Measurements from ENCODE around the gene UBE2L5.

Gene UBE2L5
- total RNA-seq: 0 to 0.67 (median 0.17) reads per million in 9 experiments

GRCh38 chr13:30422054-30422839 is at the start of gene UBE2L5:
Gene UBE2L5, plus strand, starts transcription at chr13:30422493. Its CDS starts 5,498 bp downstream, at chr13:30427991.
- ATAC-seq (replicated peaks) (peak; percentile 95), DNase-seq (peak; percentile 47 to 63 (median 56))
- H3K36me3 Mint-ChIP-seq (ENCODE audit: insufficient read depth): peaks cover 15% of the 10 kb centered on the region
- H3K27ac Mint-ChIP-seq: peak within 1 kb of the TSS; percentile 71 to 91
- H3K4me3 Mint-ChIP-seq: peak within 1 kb of the TSS; percentile 82 to 87
- H3K9me3 Mint-ChIP-seq: no peaks in the 10 kb centered on the region
- peaks cover 12 to 13% of the 10 kb centered on the region in 2 donors for H3K4me1 Mint-ChIP-seq (ENCODE audit: low read depth in 2 of 2)
- no peaks in the 10 kb centered on the region for H3K27me3 Mint-ChIP-seq

- H3K27me3 Mint-ChIP-seq: no peaks in the 10 kb centered on the region
- ATAC-seq (replicated peaks) (peak; percentile 10), DNase-seq (peak in 1 of 3 experiments; percentile 26)
- H3K4me1 Mint-ChIP-seq (ENCODE audit: low read depth in 2 of 2): peaks cover 74 to 79% of the 10 kb centered on the region in 2 donors
- no peaks in the 10 kb centered on the region for H3K9me3 Mint-ChIP-seq
- H3K27ac Mint-ChIP-seq: peak overlapping the region; percentile 92 to 95
- peak overlapping the region; percentile 82 to 84 for H3K4me3 Mint-ChIP-seq
- H3K36me3 Mint-ChIP-seq (ENCODE audit: insufficient read depth): peaks cover 49% of the 10 kb centered on the region
These were observed 48.6 kb upstream of the UBE2L5 start for GRCh38 chr13:30373727-30374126.

GRCh38 chr13:30375265-30375835 is 46.9 kb upstream of the UBE2L5 start:
- ATAC-seq (replicated peaks) (no peak), DNase-seq (no peak)
- H3K9me3 Mint-ChIP-seq: no peaks in the 10 kb centered on the region
- H3K36me3 Mint-ChIP-seq (ENCODE audit: insufficient read depth): peaks cover 45% of the 10 kb centered on the region
- peak overlapping the region; percentile 92 to 95 for H3K27ac Mint-ChIP-seq
- H3K27me3 Mint-ChIP-seq: no peaks in the 10 kb centered on the region
- peak overlapping the region; percentile 82 to 84 for H3K4me3 Mint-ChIP-seq
- peaks cover 68 to 73% of the 10 kb centered on the region in 2 donors for H3K4me1 Mint-ChIP-seq (ENCODE audit: low read depth in 2 of 2)

- Mint-ChIP-seq H3K36me3 (ENCODE audit: insufficient read depth) (peaks cover 38% of the 10 kb centered on the region), H3K9me3 (no peaks in the 10 kb centered on the region), H3K27me3 (no peaks in the 10 kb centered on the region), H3K4me3 (peak overlapping the region; percentile 82 to 84), H3K4me1 (ENCODE audit: low read depth in 2 of 2) (peaks cover 62% of the 10 kb centered on the region in 2 donors), H3K27ac (peak overlapping the region; percentile 92 to 95)
- peak; percentile 58 to 67 (median 64) for DNase-seq
- peak; percentile 67 for ATAC-seq (replicated peaks)
These were observed 45.6 kb upstream of the UBE2L5 start for GRCh38 chr13:30376426-30377311.

- DNase-seq (no peak), ATAC-seq (replicated peaks) (no peak)
- Mint-ChIP-seq H3K27ac (peak overlapping the region; percentile 92 to 95), H3K27me3 (no peaks in the 10 kb centered on the region), H3K9me3 (no peaks in the 10 kb centered on the region), H3K36me3 (ENCODE audit: insufficient read depth) (peaks cover 32% of the 10 kb centered on the region), H3K4me1 (ENCODE audit: low read depth in 2 of 2) (peaks cover 55 to 56% of the 10 kb centered on the region in 2 donors), H3K4me3 (peak overlapping the region; percentile 82 to 84)
These were observed 45.0 kb upstream of the UBE2L5 start for GRCh38 chr13:30377312-30377685.

- no peak overlapping the region for H3K4me3 Mint-ChIP-seq
- H3K27me3 Mint-ChIP-seq: no peaks in the 10 kb centered on the region
- H3K9me3 Mint-ChIP-seq: no peaks in the 10 kb centered on the region
- H3K4me1 Mint-ChIP-seq (ENCODE audit: low read depth in 2 of 2): peaks cover 47 to 49% of the 10 kb centered on the region in 2 donors
- H3K36me3 Mint-ChIP-seq (ENCODE audit: insufficient read depth): peaks cover 31% of the 10 kb centered on the region
- no peak for DNase-seq
- ATAC-seq (replicated peaks): no peak
- peak overlapping the region in 1 of 2 donors; percentile 95 for H3K27ac Mint-ChIP-seq
These were observed 44.1 kb upstream of the UBE2L5 start for GRCh38 chr13:30378191-30378590.

- DNase-seq: no peak
These were observed 41.2 kb upstream of the UBE2L5 start for GRCh38 chr13:30381049-30381448.

GRCh38 chr13:30382836-30383525 is 39.3 kb upstream of the UBE2L5 start:
- Mint-ChIP-seq H3K27ac (no peak overlapping the region), H3K4me1 (ENCODE audit: low read depth in 2 of 2) (peaks cover 6 to 10% of the 10 kb centered on the region in 2 donors), H3K9me3 (no peaks in the 10 kb centered on the region), H3K4me3 (no peak overlapping the region), H3K27me3 (no peaks in the 10 kb centered on the region), H3K36me3 (ENCODE audit: insufficient read depth) (no peaks in the 10 kb centered on the region)
- DNase-seq (no peak), ATAC-seq (replicated peaks) (no peak)

More at GRCh38 chr13:30381049-30381448, 41.2 kb upstream of the UBE2L5 start:
- H3K27ac Mint-ChIP-seq: no peak overlapping the region
- H3K27me3 Mint-ChIP-seq: no peaks in the 10 kb centered on the region
- ATAC-seq (replicated peaks): no peak
- H3K36me3 Mint-ChIP-seq (ENCODE audit: insufficient read depth): peaks cover 8% of the 10 kb centered on the region
- no peaks in the 10 kb centered on the region for H3K9me3 Mint-ChIP-seq
- H3K4me3 Mint-ChIP-seq: no peak overlapping the region
- H3K4me1 Mint-ChIP-seq (ENCODE audit: low read depth in 2 of 2): peaks cover 19 to 25% of the 10 kb centered on the region in 2 donors

GRCh38 chr13:30388406-30389283 is 33.6 kb upstream of the UBE2L5 start:
- no peaks in the 10 kb centered on the region for H3K27me3 Mint-ChIP-seq
- H3K9me3 Mint-ChIP-seq: no peaks in the 10 kb centered on the region
- no peak overlapping the region for H3K4me3 Mint-ChIP-seq
- H3K4me1 Mint-ChIP-seq (ENCODE audit: low read depth in 2 of 2): peaks cover 0 to 3% of the 10 kb centered on the region in 2 donors
- ATAC-seq (replicated peaks) (no peak), DNase-seq (no peak)
- H3K27ac Mint-ChIP-seq: peak overlapping the region in 1 of 2 donors; percentile 73
- no peaks in the 10 kb centered on the region for H3K36me3 Mint-ChIP-seq (ENCODE audit: insufficient read depth)

- Mint-ChIP-seq H3K4me3 (no peak overlapping the region), H3K27me3 (no peaks in the 10 kb centered on the region), H3K4me1 (ENCODE audit: low read depth in 2 of 2) (peaks cover 18 to 21% of the 10 kb centered on the region in 2 donors), H3K36me3 (ENCODE audit: insufficient read depth) (no peaks in the 10 kb centered on the region), H3K27ac (no peak overlapping the region), H3K9me3 (no peaks in the 10 kb centered on the region)
- ATAC-seq (replicated peaks) (no peak), DNase-seq (no peak)
These were observed 30.2 kb upstream of the UBE2L5 start for GRCh38 chr13:30391956-30392680.

- no peak overlapping the region for H3K4me3 Mint-ChIP-seq
- no peaks in the 10 kb centered on the region for H3K9me3 Mint-ChIP-seq
- no peak for DNase-seq
- H3K36me3 Mint-ChIP-seq (ENCODE audit: insufficient read depth): no peaks in the 10 kb centered on the region
- peaks cover 18 to 21% of the 10 kb centered on the region in 2 donors for H3K4me1 Mint-ChIP-seq (ENCODE audit: low read depth in 2 of 2)
- H3K27ac Mint-ChIP-seq: no peak overlapping the region
- no peaks in the 10 kb centered on the region for H3K27me3 Mint-ChIP-seq
- ATAC-seq (replicated peaks): no peak
These were observed 29.6 kb upstream of the UBE2L5 start for GRCh38 chr13:30392681-30393045.
